ENCODE results near the gene SPDYE5.
A peak's percentile ranks its signal among the peaks of the same experiment; 100 is the strongest.
"Not testable (repeated sequence)": the region's sequence is repeated elsewhere in the genome, so short reads cannot be mapped to it uniquely, and the experiment has no call there.

SPDYE5 gene

GRCh38 chr7:75492020-75492419 is at the start of gene SPDYE5:
Gene SPDYE5, plus strand, starts transcription at chr7:75492320. Its CDS starts 1,728 bp downstream, at chr7:75494048.
- H3K4me3 Mint-ChIP-seq; H3K27me3 Mint-ChIP-seq; H3K36me3 Mint-ChIP-seq (ENCODE audit: low read depth); H3K27ac Mint-ChIP-seq; H3K4me1 Mint-ChIP-seq (ENCODE audit: low read depth); DNase-seq; H3K9me3 Mint-ChIP-seq: not testable (repeated sequence)

GRCh38 chr7:75442465-75443111 is 49.5 kb upstream of the SPDYE5 start:
- not testable (repeated sequence) for H3K27me3 Mint-ChIP-seq, H3K9me3 Mint-ChIP-seq
- Mint-ChIP-seq H3K4me3 (peak overlapping the region; percentile 90), H3K36me3 (ENCODE audit: low read depth) (peaks cover 39% of the 10 kb centered on the region), H3K4me1 (ENCODE audit: low read depth) (peaks cover 25% of the 10 kb centered on the region), H3K27ac (peak overlapping the region; percentile 96)
- peak; percentile 69 for DNase-seq

- peaks cover 22% of the 10 kb centered on the region for H3K36me3 Mint-ChIP-seq (ENCODE audit: low read depth)
- H3K4me1 Mint-ChIP-seq (ENCODE audit: low read depth); H3K27me3 Mint-ChIP-seq; H3K4me3 Mint-ChIP-seq; DNase-seq; H3K27ac Mint-ChIP-seq; H3K9me3 Mint-ChIP-seq: not testable (repeated sequence)
Measured at GRCh38 chr7:75449946-75450345, 42.2 kb upstream of the SPDYE5 start.

GRCh38 chr7:75452494-75452955 is 39.6 kb upstream of the SPDYE5 start:
- DNase-seq; H3K4me3 Mint-ChIP-seq; H3K4me1 Mint-ChIP-seq (ENCODE audit: low read depth); H3K27ac Mint-ChIP-seq; H3K27me3 Mint-ChIP-seq; H3K9me3 Mint-ChIP-seq: not testable (repeated sequence)
- peaks cover 22% of the 10 kb centered on the region for H3K36me3 Mint-ChIP-seq (ENCODE audit: low read depth)

GRCh38 chr7:75456403-75456802 is 35.7 kb upstream of the SPDYE5 start:
- H3K4me1 Mint-ChIP-seq (ENCODE audit: low read depth); H3K9me3 Mint-ChIP-seq; DNase-seq; H3K27me3 Mint-ChIP-seq; H3K27ac Mint-ChIP-seq; H3K4me3 Mint-ChIP-seq: not testable (repeated sequence)
- peaks cover 22% of the 10 kb centered on the region for H3K36me3 Mint-ChIP-seq (ENCODE audit: low read depth)

- not testable (repeated sequence) for H3K4me1 Mint-ChIP-seq (ENCODE audit: low read depth); H3K9me3 Mint-ChIP-seq; H3K27me3 Mint-ChIP-seq; H3K27ac Mint-ChIP-seq; H3K4me3 Mint-ChIP-seq; DNase-seq
- H3K36me3 Mint-ChIP-seq (ENCODE audit: low read depth), result peaks cover 20% of the 10 kb centered on the region
Measured at GRCh38 chr7:75458034-75458433, 34.1 kb upstream of the SPDYE5 start.

- Mint-ChIP-seq H3K36me3 (ENCODE audit: low read depth) (peaks cover 20% of the 10 kb centered on the region), H3K27ac (peak overlapping the region; percentile 51)
- H3K27me3 Mint-ChIP-seq; H3K4me3 Mint-ChIP-seq; H3K9me3 Mint-ChIP-seq; DNase-seq; H3K4me1 Mint-ChIP-seq (ENCODE audit: low read depth): not testable (repeated sequence)
Measured at GRCh38 chr7:75460541-75460940, 31.6 kb upstream of the SPDYE5 start.

GRCh38 chr7:75470166-75470565 is 22.0 kb upstream of the SPDYE5 start:
- not testable (repeated sequence) for H3K27me3 Mint-ChIP-seq; H3K4me1 Mint-ChIP-seq (ENCODE audit: low read depth); H3K4me3 Mint-ChIP-seq; H3K9me3 Mint-ChIP-seq; DNase-seq; H3K27ac Mint-ChIP-seq
- peaks cover 70% of the 10 kb centered on the region for H3K36me3 Mint-ChIP-seq (ENCODE audit: low read depth)

GRCh38 chr7:75477457-75477856 is 14.7 kb upstream of the SPDYE5 start:
- not testable (repeated sequence) for H3K9me3 Mint-ChIP-seq, H3K4me3 Mint-ChIP-seq, H3K27me3 Mint-ChIP-seq, H3K27ac Mint-ChIP-seq, DNase-seq
- peaks cover 10% of the 10 kb centered on the region for H3K4me1 Mint-ChIP-seq (ENCODE audit: low read depth)
- H3K36me3 Mint-ChIP-seq (ENCODE audit: low read depth), result peaks cover 44% of the 10 kb centered on the region

- not testable (repeated sequence) for DNase-seq, H3K27me3 Mint-ChIP-seq, H3K4me3 Mint-ChIP-seq, H3K9me3 Mint-ChIP-seq, H3K27ac Mint-ChIP-seq
- peaks cover 19% of the 10 kb centered on the region for H3K4me1 Mint-ChIP-seq (ENCODE audit: low read depth)
- peaks cover 39% of the 10 kb centered on the region for H3K36me3 Mint-ChIP-seq (ENCODE audit: low read depth)
Measured at GRCh38 chr7:75480313-75480712, 11.8 kb upstream of the SPDYE5 start.

- DNase-seq, result peak; percentile 61
- H3K4me1 Mint-ChIP-seq (ENCODE audit: low read depth), result peaks cover 15% of the 10 kb centered on the region
Measured at GRCh38 chr7:75485355-75485978, 6.7 kb upstream of the SPDYE5 start.

GRCh38 chr7:75485979-75486643 is 6.0 kb upstream of the SPDYE5 start, which contains the start of gene POM121C:
Gene POM121C, minus strand, starts transcription at chr7:75486299. Its CDS starts 44,803 bp downstream, at chr7:75441496.
- Mint-ChIP-seq H3K4me1 (ENCODE audit: low read depth) (peaks cover 15% of the 10 kb centered on the region), H3K4me3 (peak within 1 kb of the TSS; percentile 95), H3K27ac (peak within 1 kb of the TSS; percentile 93), H3K36me3 (ENCODE audit: low read depth) (peaks cover 29% of the 10 kb centered on the region)
- DNase-seq, result peak; percentile 89
- not testable (repeated sequence) for H3K9me3 Mint-ChIP-seq, H3K27me3 Mint-ChIP-seq

More at GRCh38 chr7:75485355-75485978, 6.7 kb upstream of the SPDYE5 start:
- peak overlapping the region; percentile 93 for H3K27ac Mint-ChIP-seq
- not testable (repeated sequence) for H3K27me3 Mint-ChIP-seq, H3K9me3 Mint-ChIP-seq
- peaks cover 29% of the 10 kb centered on the region for H3K36me3 Mint-ChIP-seq (ENCODE audit: low read depth)
- peak overlapping the region; percentile 95 for H3K4me3 Mint-ChIP-seq

- peaks cover 25% of the 10 kb centered on the region for H3K36me3 Mint-ChIP-seq (ENCODE audit: low read depth)
- H3K4me3 Mint-ChIP-seq; H3K9me3 Mint-ChIP-seq; DNase-seq; H3K4me1 Mint-ChIP-seq (ENCODE audit: low read depth); H3K27me3 Mint-ChIP-seq; H3K27ac Mint-ChIP-seq: not testable (repeated sequence)
Measured at GRCh38 chr7:75509033-75509432, 16.9 kb downstream of the SPDYE5 start.

- H3K36me3 Mint-ChIP-seq (ENCODE audit: low read depth), result peaks cover 71% of the 10 kb centered on the region
- not testable (repeated sequence) for H3K27ac Mint-ChIP-seq, H3K9me3 Mint-ChIP-seq, H3K27me3 Mint-ChIP-seq, H3K4me3 Mint-ChIP-seq, DNase-seq
- H3K4me1 Mint-ChIP-seq (ENCODE audit: low read depth), result peaks cover 26% of the 10 kb centered on the region
Measured at GRCh38 chr7:75518842-75519241, 26.7 kb downstream of the SPDYE5 start.

GRCh38 chr7:75521727-75522126 is 29.6 kb downstream of the SPDYE5 start:
- peaks cover 49% of the 10 kb centered on the region for H3K4me1 Mint-ChIP-seq (ENCODE audit: low read depth)
- H3K4me3 Mint-ChIP-seq, DNase-seq, H3K9me3 Mint-ChIP-seq, H3K27me3 Mint-ChIP-seq, H3K27ac Mint-ChIP-seq: not testable (repeated sequence)
- peaks cover 85% of the 10 kb centered on the region for H3K36me3 Mint-ChIP-seq (ENCODE audit: low read depth)

Data from activated T-cell treated with anti-CD3 and anti-CD28 coated beads, Interleukin-2, amount 50 U/mL, for 24 hours (primary cell).